Testis (tissue), 3 donors: Measurements from ENCODE around the gene CTIF. TPM values are rescaled to one million over a fixed set of nuclear protein-coding genes. Genes with fewer than 3 reads are reported as not detected.

Experiments
- DNase-seq: peaks from one replicate; pipeline ENCODE4 v3.0.0-alpha.2; 2019
- H3K27ac ChIP-seq, 2 donors: fragments of 200-600 bp; sonication (generic); one replicate each; pipeline ENCODE4 v1.5.1; 2019
- H3K27me3 ChIP-seq: fragments of 200-600 bp; sonication (generic); one replicate; pipeline ENCODE4 v1.5.1; 2019
- H3K36me3 ChIP-seq: fragments of 200-600 bp; sonication (generic); one replicate; pipeline ENCODE4 v1.5.1; 2017; ENCODE audit warnings: low read depth; ENCODE audit errors: missing control alignments
- H3K4me1 ChIP-seq: fragments of 200-600 bp; sonication (generic); one replicate; pipeline ENCODE4 v1.5.1; 2019
- H3K4me3 ChIP-seq, 2 donors: fragments of 200-600 bp; sonication (generic); one replicate each; pipeline ENCODE4 v1.5.1; 2017 to 2019
- H3K9me3 ChIP-seq: fragments of 200-600 bp; sonication (generic); one replicate; pipeline ENCODE4 v1.5.1; 2017
- CTCF ChIP-seq, 3 experiments: fragments of 450-650 bp in 2 of 3; fragments of 200-600 bp in 1 of 3; sonication (generic) in 1 of 3; IDR thresholded peaks; one replicate each; pipeline ENCODE4 v1.5.1; 2016 to 2019; ENCODE audit warnings: antibody characterized with exemption in 3 of 3, mild to moderate bottlenecking in 2 of 3, moderate library complexity in 1 of 3
- POLR2A ChIP-seq: fragments of 450-650 bp; IDR thresholded peaks from one replicate; pipeline ENCODE4 v1.6.1; 2017; ENCODE audit warnings: antibody characterized with exemption, mild to moderate bottlenecking, moderate library complexity
- WGBS, 2 donors: methylation state at CpG; one replicate each; pipeline ENCODE4 v1.1.5; 2018; 5-methylcytosine and 5-hydroxymethylcytosine counted together
- intact Hi-C: fragments of 100-400 bp; cut with DNase I; formaldehyde crosslinking; loops from one replicate; pipeline ENCODE4 v1.15.1; 2023; ENCODE audit warnings: low total_unique reads
- polyA plus RNA-seq: library from polyadenylated mRNA; stranded (reverse); fragments of 350-450 nt; fragmentation: Illumina TruSeq; extraction: RNeasy Lipid Tissue Mini Kit (QIAGEN cat#74804); gene quantifications from one replicate; pipeline ENCODE4 v1.2.3, GENCODE V29; 2014; ENCODE audit warnings: low read depth, low replicate concordance; ENCODE audit not compliant: insufficient read depth
- total RNA-seq, 2 donors: library from RNA; depleted of rRNA; stranded (reverse); fragments of >200 nt; gene quantifications; one replicate each; pipeline ENCODE4 v1.2.3, GENCODE V29; 2016

CTIF gene
- total and polyA plus RNA-seq, 3 donors from 2014 or later: 33.8 to 41.5 (median 35.6) TPM

GRCh38 chr18:48569139-48569914, 30.5 kb downstream of the CTIF start:
- 77 to 85% methylated on average over 9 of the region's 9 CpGs for whole genome bisulfite sequencing, 2 donors
- no peak for TF ChIP-seq POLR2A
- no peak for TF ChIP-seq CTCF (IDR thresholded peaks at IDR 0.05)
- no peaks in the 10 kb centered on the region for H3K9me3 ChIP-seq
- no peaks in the 10 kb centered on the region for H3K4me1 ChIP-seq
- DNase-seq: no peak
- intact Hi-C loops: no loop called here
- no peak overlapping the region for H3K4me3 ChIP-seq
- no peaks in the 10 kb centered on the region for H3K27me3 ChIP-seq
- H3K36me3 ChIP-seq: no peaks in the 10 kb centered on the region
- no peak overlapping the region for H3K27ac ChIP-seq

- Histone ChIP-seq H3K4me1 (no peaks in the 10 kb centered on the region), H3K4me3 (no peak overlapping the region), H3K27ac (no peak overlapping the region), H3K27me3 (no peaks in the 10 kb centered on the region), H3K9me3 (no peaks in the 10 kb centered on the region), H3K36me3 (no peaks in the 10 kb centered on the region)
- WGBS, 2 donors: 60 to 67% methylated on average over 4 of the region's 4 CpGs
- DNase-seq: no peak
- no peak for TF ChIP-seq POLR2A
- no peak for TF ChIP-seq CTCF (IDR thresholded peaks at IDR 0.05)
- intact Hi-C loops: no loop called here
Observed at GRCh38 chr18:48569915-48570264, 31.1 kb downstream of the CTIF start.

GRCh38 chr18:48570313-48570712, 31.5 kb downstream of the CTIF start:
- Histone ChIP-seq H3K9me3 (no peaks in the 10 kb centered on the region), H3K4me3 (no peak overlapping the region), H3K27me3 (no peaks in the 10 kb centered on the region), H3K4me1 (peaks cover 2% of the 10 kb centered on the region), H3K27ac (no peak overlapping the region), H3K36me3 (no peaks in the 10 kb centered on the region)
- intact Hi-C loops: no loop called here
- WGBS, 2 donors: 82 to 91% methylated on average over 6 of the region's 6 CpGs
- no peak for DNase-seq
- TF ChIP-seq POLR2A (no peak), CTCF (IDR thresholded peaks at IDR 0.05) (no peak)

- Histone ChIP-seq H3K27me3 (no peaks in the 10 kb centered on the region), H3K27ac (no peak overlapping the region), H3K4me3 (no peak overlapping the region), H3K36me3 (no peaks in the 10 kb centered on the region), H3K9me3 (no peaks in the 10 kb centered on the region), H3K4me1 (peaks cover 13% of the 10 kb centered on the region)
- intact Hi-C loops: no loop called here
- TF ChIP-seq CTCF (IDR thresholded peaks at IDR 0.05) (no peak), POLR2A (no peak)
- WGBS, 2 donors: 84 to 85% methylated on average over 3 of the region's 3 CpGs
- DNase-seq: no peak
Observed at GRCh38 chr18:48571639-48572384, 33.0 kb downstream of the CTIF start.
